ENCODE measurements around the gene LRP5.

DNA sequence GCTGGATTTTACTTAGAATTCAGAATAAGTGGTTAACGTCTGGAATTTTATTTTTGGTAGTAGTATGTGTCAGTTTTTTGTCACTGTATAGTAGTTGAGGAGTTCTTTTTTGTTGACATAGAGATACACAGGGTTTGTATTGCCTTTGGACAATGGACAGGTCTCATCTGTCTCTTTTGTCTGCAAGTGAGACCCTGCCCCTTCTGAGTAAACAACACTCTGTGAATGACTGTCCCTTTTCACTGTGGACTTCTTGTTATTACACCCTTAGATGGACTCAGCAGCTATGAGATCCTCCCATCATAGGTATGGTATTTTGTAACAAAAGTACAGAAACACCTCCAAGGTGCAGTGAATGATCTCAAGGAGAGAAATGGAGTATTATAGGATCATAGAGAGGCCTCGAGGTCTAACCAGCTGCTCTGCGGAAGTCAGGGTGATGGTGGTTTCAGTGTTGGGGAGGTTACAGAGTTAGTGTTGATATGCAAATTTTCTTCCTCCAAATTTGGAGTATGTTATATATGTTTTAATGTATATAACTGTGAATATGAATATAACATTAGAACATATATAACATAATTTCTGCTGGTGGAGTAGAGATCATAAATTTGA, 155.9 kb downstream of the LRP5 start:
- TF ChIP-seq CTCF (IDR thresholded peaks at IDR 0.05) = no peak
- no peak for TF ChIP-seq POLR2A (IDR thresholded peaks at IDR 0.05)
